Naive thymus-derived CD4-positive, alpha-beta T cell (primary cell): ENCODE results near the gene SLC39A11. TPM values are rescaled to one million over a fixed set of nuclear protein-coding genes. Genes with fewer than 3 reads are reported as not detected.
A peak's percentile ranks its signal among the peaks of the same experiment; 100 is the strongest.

Source experiments
- ATAC-seq: fragments of 150-1000 bp; cut with Tn5 transposase; 2 replicates; pipeline ENCODE4 v1.10.0; 2021; ENCODE audit warnings: mild to moderate bottlenecking, moderate library complexity
- CTCF ChIA-PET: fragments of 350-600 bp; sonication (Branson Sonifier 250); formaldehyde crosslinking; loops from one replicate; lab custom pipeline; 2021; ENCODE audit warnings: antibody characterized with exemption; lab: Charles Lee
- POLR2A ChIA-PET: fragments of 350-600 bp; sonication (Branson Sonifier 250); formaldehyde crosslinking; loops from one replicate; lab custom pipeline; 2021; ENCODE audit warnings: antibody characterized with exemption, inconsistent platforms; lab: Charles Lee
- DNase-seq, 9 donors: peaks; one replicate each; pipeline versions ENCODE4 v3.0.0 to v3.0.0-alpha.2; 2020 to 2022; ENCODE audit warnings: mixed read lengths in 1 of 9
- H3K27ac ChIP-seq: one replicate; pipeline ENCODE4 v1.7.0; 2013; ENCODE audit warnings: mild to moderate bottlenecking, low read depth, low read length, moderate library complexity
- H3K27me3 ChIP-seq, 2 donors: one replicate each; pipeline ENCODE4 v1.7.0; 2013; ENCODE audit warnings: low read length in 2 of 2, mild to moderate bottlenecking in 2 of 2, moderate library complexity in 2 of 2; ENCODE audit not compliant: control insufficient read depth in 2 of 2, insufficient read depth in 2 of 2
- H3K36me3 ChIP-seq, 3 experiments: 1 replicate in 2 of 3; 2 replicates in 1 of 3; pipeline ENCODE4 v1.7.0; 2013; ENCODE audit warnings: low read length in 3 of 3, mild to moderate bottlenecking in 3 of 3, moderate library complexity in 1 of 3; ENCODE audit not compliant: insufficient read depth in 3 of 3, control insufficient read depth in 2 of 3
- H3K4me1 ChIP-seq, 2 donors: one replicate each; pipeline ENCODE4 v1.7.0; 2013; ENCODE audit warnings: low read length in 2 of 2, mild to moderate bottlenecking in 2 of 2, moderate library complexity in 1 of 2; ENCODE audit not compliant: control insufficient read depth in 2 of 2, insufficient read depth in 2 of 2
- H3K4me3 ChIP-seq: 2 replicates; pipeline ENCODE4 v1.7.0; 2013; ENCODE audit warnings: mild to moderate bottlenecking, low read length
- H3K9me3 ChIP-seq, 3 experiments: 1 replicate in 2 of 3; 2 replicates in 1 of 3; pipeline ENCODE4 v1.7.0; 2013; ENCODE audit warnings: low read length in 3 of 3; ENCODE audit not compliant: control insufficient read depth in 2 of 3
- H3K27ac Mint-ChIP-seq, 9 donors: one replicate each; pipeline ENCODE4 v1.8.0; 2020 to 2022; ENCODE audit warnings: mixed read lengths in 9 of 9, mild to moderate bottlenecking in 8 of 9, moderate library complexity in 5 of 9, inconsistent platforms in 2 of 9
- H3K27me3 Mint-ChIP-seq, 5 donors: one replicate each; pipeline ENCODE4 v1.8.0; 2021 to 2022; ENCODE audit warnings: mixed read lengths in 5 of 5, mild to moderate bottlenecking in 1 of 5
- H3K36me3 Mint-ChIP-seq, 5 donors: one replicate each; pipeline ENCODE4 v1.8.0; 2020 to 2022; ENCODE audit warnings: mixed read lengths in 5 of 5, mild to moderate bottlenecking in 3 of 5, inconsistent platforms in 1 of 5
- H3K4me1 Mint-ChIP-seq, 7 donors: one replicate each; pipeline ENCODE4 v1.8.0; 2020 to 2022; ENCODE audit warnings: mixed read lengths in 7 of 7, mild to moderate bottlenecking in 3 of 7, inconsistent platforms in 1 of 7
- H3K4me3 Mint-ChIP-seq, 10 donors: one replicate each; pipeline ENCODE4 v1.8.0; 2020 to 2022; ENCODE audit warnings: mild to moderate bottlenecking in 10 of 10, mixed read lengths in 10 of 10, moderate library complexity in 6 of 10, inconsistent platforms in 2 of 10
- H3K9me3 Mint-ChIP-seq, 11 donors: one replicate each; pipeline ENCODE4 v1.8.0; 2020 to 2022; ENCODE audit warnings: mixed read lengths in 11 of 11, mild to moderate bottlenecking in 4 of 11, inconsistent platforms in 1 of 11, moderate library complexity in 1 of 11
- intact Hi-C, 2 donors: fragments of 100-400 bp; cut with micrococcal nuclease; formaldehyde crosslinking; loops; one replicate each; pipeline ENCODE4 v1.15.1; 2023
- polyA plus RNA-seq, 2 donors: library from polyadenylated mRNA; unstranded; fragments of 300-500 nt; fragmentation: Illumina TruSeq; gene quantifications; one replicate each; pipeline ENCODE4 v1.2.3, GENCODE V29; 2021
- total RNA-seq, 6 experiments: library from RNA in 5 of 6; stranded (reverse) in 5 of 6; gene quantifications; 1 replicate in 5 of 6; 2 replicates in 1 of 6; pipeline ENCODE4 v1.2.3 and lab custom pipeline; 2021 to 2026

Gene SLC39A11
- total and polyA plus RNA-seq, 7 experiments from 2014 or later, result 8.5 to 36.7 (median 19.8) TPM

DNA sequence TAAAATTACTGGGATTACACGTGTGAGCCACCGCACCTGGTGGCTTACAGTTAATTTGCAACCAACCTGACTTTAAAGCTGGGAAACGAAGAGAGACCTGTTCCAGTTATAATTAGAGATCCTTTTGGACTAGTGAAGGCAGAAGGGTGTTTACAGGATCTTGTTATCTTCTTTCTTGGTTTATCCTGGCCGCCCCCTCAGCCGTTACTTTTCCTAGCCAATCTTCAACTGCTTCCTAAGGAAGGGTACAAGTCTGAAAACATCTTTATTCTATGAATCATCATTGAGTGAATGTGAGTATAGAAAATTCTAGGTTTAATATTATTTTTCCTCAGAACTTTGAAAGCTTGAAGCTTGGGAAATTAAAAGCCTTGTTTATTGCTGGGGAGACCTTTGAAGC lies 286.5 kb downstream of the SLC39A11 start:
- Mint-ChIP-seq H3K9me3 (peaks cover 0 to 46% (median 10%) of the 10 kb centered on the region in 11 donors), H3K27ac (no peak overlapping the region), H3K27me3 (no peaks in the 10 kb centered on the region), H3K4me3 (no peak overlapping the region), H3K4me1 (peaks cover 0 to 3% (median 0%) of the 10 kb centered on the region in 7 donors), H3K36me3 (peaks cover under 1 to 70% (median 50%) of the 10 kb centered on the region in 5 donors)
- POLR2A ChIA-PET, result interaction anchor here (0.6 kb wide), 1 partner anchor 89 kb away, joined by 3 read pairs; no protein-coding TSS in a partner anchor
- CTCF ChIA-PET, result interaction anchor here (0.8 kb wide), 1 partner anchor 62 kb away, joined by 3 read pairs; no protein-coding TSS in a partner anchor
- Histone ChIP-seq H3K27ac (no peak overlapping the region), H3K36me3 (no peaks in the 10 kb centered on the region), H3K4me1 (no peaks in the 10 kb centered on the region), H3K4me3 (no peak overlapping the region), H3K27me3 (no peaks in the 10 kb centered on the region), H3K9me3 (peaks cover 0 to 7% (median 0%) of the 10 kb centered on the region in 3 experiments)
- ATAC-seq (no peak), DNase-seq (no peak)
- intact Hi-C loops, result no loop called here

DNA sequence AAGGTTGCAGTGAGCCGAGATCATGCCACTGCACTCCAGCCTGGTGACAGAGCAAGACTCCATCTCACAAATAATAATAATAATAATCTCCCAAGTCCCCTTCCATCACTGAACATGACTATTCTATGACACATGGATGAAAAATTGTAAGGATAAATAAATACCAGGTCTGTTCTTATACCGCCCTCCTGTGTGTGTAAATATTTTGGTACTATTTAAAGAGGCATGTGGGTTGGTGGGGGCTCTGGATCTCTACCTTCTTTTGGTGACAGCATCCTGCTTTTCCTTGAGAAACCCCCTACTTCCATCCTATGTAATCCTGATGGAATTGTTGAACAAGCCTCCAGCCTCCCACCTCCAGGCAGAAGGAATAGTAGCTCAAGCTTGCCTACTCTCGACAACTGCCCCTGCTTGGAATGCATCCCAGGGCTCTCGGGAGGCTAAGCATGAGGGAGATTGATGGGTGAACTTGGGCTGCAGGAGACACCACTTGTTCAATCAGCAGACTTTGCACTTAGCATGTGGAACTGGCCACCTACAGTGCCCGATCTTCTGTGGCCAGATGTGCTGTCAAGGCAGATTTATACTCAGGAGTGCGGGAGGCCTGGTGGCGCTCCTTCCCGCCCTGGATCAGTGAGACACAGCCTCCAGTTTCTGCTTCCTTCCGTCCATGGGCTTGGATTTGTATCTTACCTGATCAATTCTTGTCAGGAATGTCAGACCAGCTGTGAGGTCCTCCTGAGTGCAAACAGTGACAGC lies 287.4 kb downstream of the SLC39A11 start:
- Mint-ChIP-seq H3K4me1 (peaks cover 0 to 3% (median 0%) of the 10 kb centered on the region in 7 donors), H3K4me3 (no peak overlapping the region), H3K36me3 (peaks cover 4 to 73% (median 54%) of the 10 kb centered on the region in 5 donors), H3K27me3 (no peaks in the 10 kb centered on the region), H3K27ac (no peak overlapping the region), H3K9me3 (peaks cover 0 to 52% (median 16%) of the 10 kb centered on the region in 11 donors)
- intact Hi-C loops, result no loop called here
- ATAC-seq (no peak), DNase-seq (no peak)
- ChIA-PET POLR2A (no interaction called here), CTCF (no interaction called here)
- H3K4me3 ChIP-seq, result no peak overlapping the region
- no peaks in the 10 kb centered on the region for H3K4me1 ChIP-seq
- no peaks in the 10 kb centered on the region for H3K36me3 ChIP-seq
- H3K27me3 ChIP-seq, result no peaks in the 10 kb centered on the region
- no peak overlapping the region for H3K27ac ChIP-seq
- peaks cover 0 to 15% (median 0%) of the 10 kb centered on the region in 3 experiments for H3K9me3 ChIP-seq

DNA sequence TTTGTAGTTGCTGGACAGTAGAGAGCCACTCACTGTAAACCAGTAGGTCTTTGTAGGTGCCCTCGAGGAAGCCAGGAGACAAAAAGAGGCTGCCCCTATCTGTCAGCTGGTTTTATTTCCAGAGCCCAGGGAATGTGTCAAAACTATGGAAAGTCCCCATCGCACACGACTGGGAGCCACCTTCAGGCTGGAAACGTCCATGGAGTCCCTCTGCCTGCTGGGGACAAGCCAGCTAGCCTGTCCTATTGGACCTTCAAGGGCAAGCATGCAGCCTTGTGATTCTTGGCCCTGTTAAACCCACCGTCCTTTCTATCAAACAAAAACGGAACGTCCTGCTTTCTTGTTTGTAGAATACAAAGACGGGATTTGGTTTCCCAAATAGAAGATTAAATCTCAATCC lies 289.8 kb downstream of the SLC39A11 start:
- intact Hi-C loops, result no loop called here
- ATAC-seq (no peak), DNase-seq (no peak)
- Histone ChIP-seq H3K27ac (no peak overlapping the region), H3K36me3 (no peaks in the 10 kb centered on the region), H3K27me3 (no peaks in the 10 kb centered on the region), H3K9me3 (peaks cover 0 to 15% (median 0%) of the 10 kb centered on the region in 3 experiments), H3K4me3 (no peak overlapping the region), H3K4me1 (no peaks in the 10 kb centered on the region)
- H3K36me3 Mint-ChIP-seq, result peaks cover 13 to 74% (median 57%) of the 10 kb centered on the region in 5 donors
- H3K9me3 Mint-ChIP-seq, result peaks cover 8 to 66% (median 33%) of the 10 kb centered on the region in 11 donors
- ChIA-PET POLR2A (no interaction called here), CTCF (no interaction called here)
- no peak overlapping the region for H3K27ac Mint-ChIP-seq
- H3K4me3 Mint-ChIP-seq, result no peak overlapping the region
- no peaks in the 10 kb centered on the region for H3K27me3 Mint-ChIP-seq
- H3K4me1 Mint-ChIP-seq, result peaks cover 0 to 3% (median 0%) of the 10 kb centered on the region in 7 donors

DNA sequence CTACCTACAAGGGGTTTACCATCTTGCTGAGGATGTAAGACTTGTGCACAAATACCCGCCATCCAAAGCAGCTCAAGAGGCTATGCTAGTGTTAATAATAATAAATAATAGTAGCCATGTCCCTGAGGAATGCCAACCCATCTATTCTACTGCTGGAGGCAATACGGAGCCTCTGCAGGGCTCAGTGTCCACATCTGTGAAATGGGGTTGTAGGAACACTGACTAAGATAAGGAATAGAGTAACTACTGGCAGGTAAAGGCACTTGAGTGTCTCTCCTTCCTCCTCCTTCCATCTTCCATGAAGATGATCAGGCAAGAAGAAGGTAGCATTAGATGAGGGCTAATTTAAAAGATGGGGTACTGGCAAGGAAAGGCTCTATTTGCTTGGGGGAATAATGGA lies 295.3 kb downstream of the SLC39A11 start:
- Histone ChIP-seq H3K27me3 (no peaks in the 10 kb centered on the region), H3K27ac (no peak overlapping the region), H3K4me1 (no peaks in the 10 kb centered on the region), H3K36me3 (peaks cover 0 to 12% (median 0%) of the 10 kb centered on the region in 3 experiments), H3K4me3 (no peak overlapping the region), H3K9me3 (peaks cover 0 to 38% (median 0%) of the 10 kb centered on the region in 3 experiments)
- ATAC-seq (no peak), DNase-seq (no peak)
- intact Hi-C loops, result no loop called here
- Mint-ChIP-seq H3K4me1 (no peaks in the 10 kb centered on the region), H3K4me3 (no peak overlapping the region), H3K9me3 (peaks cover 16 to 98% (median 47%) of the 10 kb centered on the region in 11 donors), H3K36me3 (peaks cover 24 to 90% (median 82%) of the 10 kb centered on the region in 5 donors), H3K27me3 (no peaks in the 10 kb centered on the region), H3K27ac (peak overlapping the region in 1 of 9 donors; percentile 50)
- ChIA-PET POLR2A (no interaction called here), CTCF (no interaction called here)

DNA sequence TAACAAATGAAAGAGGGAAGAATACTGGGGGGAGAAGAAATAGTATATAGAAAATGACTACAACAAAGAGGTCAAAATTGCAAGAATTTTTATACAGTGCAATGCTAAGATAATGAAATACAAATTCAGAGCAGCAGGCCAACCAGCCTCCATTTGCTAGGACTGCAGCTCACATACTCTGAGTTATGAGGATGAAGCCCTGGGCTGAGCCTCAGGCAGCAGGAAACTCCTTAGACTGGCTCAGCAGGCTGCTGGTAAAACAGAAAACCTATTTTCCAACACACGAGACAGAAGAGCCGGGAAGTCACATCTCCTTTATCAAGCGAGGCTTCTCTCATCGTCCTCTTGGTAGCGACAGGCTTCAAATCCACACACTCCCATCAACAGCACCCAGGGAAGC lies 296.5 kb downstream of the SLC39A11 start:
- H3K9me3 ChIP-seq, result peaks cover 0 to 34% (median 0%) of the 10 kb centered on the region in 3 experiments
- no peaks in the 10 kb centered on the region for H3K27me3 ChIP-seq
- Mint-ChIP-seq H3K4me3 (no peak overlapping the region), H3K27ac (no peak overlapping the region), H3K27me3 (no peaks in the 10 kb centered on the region), H3K9me3 (peaks cover 16 to 98% (median 51%) of the 10 kb centered on the region in 11 donors), H3K4me1 (no peaks in the 10 kb centered on the region), H3K36me3 (peaks cover 29 to 94% (median 88%) of the 10 kb centered on the region in 5 donors)
- ChIA-PET POLR2A (no interaction called here), CTCF (no interaction called here)
- intact Hi-C loops, result no loop called here
- DNase-seq, result no peak
- peaks cover 0 to 13% (median 0%) of the 10 kb centered on the region in 3 experiments for H3K36me3 ChIP-seq
- H3K4me3 ChIP-seq, result no peak overlapping the region
- H3K27ac ChIP-seq, result no peak overlapping the region
- no peaks in the 10 kb centered on the region for H3K4me1 ChIP-seq
- no peak for ATAC-seq

DNA sequence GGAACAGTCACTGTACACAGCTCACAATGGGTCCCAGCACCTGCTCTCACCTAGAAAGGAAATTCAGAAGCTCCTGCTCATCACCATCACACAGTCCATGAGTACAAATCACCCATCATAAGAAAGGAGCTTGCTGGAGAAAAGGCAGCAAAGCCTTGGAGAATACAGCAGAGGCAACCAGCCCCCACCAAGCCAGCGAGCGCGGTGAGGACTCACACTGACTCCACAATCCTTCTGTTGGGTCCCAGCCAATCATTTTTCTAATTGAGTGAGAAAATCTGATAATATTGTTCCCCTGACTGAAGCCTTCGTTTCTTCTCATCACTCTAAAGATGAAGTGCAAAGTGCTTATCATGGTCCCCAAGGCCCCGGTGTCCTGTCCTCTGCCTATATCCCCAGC lies 298.3 kb downstream of the SLC39A11 start:
- CTCF ChIA-PET, result no interaction called here
- intact Hi-C loops, result no loop called here
- Histone ChIP-seq H3K27me3 (no peaks in the 10 kb centered on the region), H3K27ac (no peak overlapping the region), H3K4me3 (no peak overlapping the region), H3K4me1 (no peaks in the 10 kb centered on the region), H3K9me3 (peaks cover 0 to 26% (median 0%) of the 10 kb centered on the region in 3 experiments), H3K36me3 (peaks cover 0 to 13% (median 0%) of the 10 kb centered on the region in 3 experiments)
- ATAC-seq (no peak), DNase-seq (no peak)
- Mint-ChIP-seq H3K4me3 (no peak overlapping the region), H3K9me3 (peaks cover 11 to 85% (median 46%) of the 10 kb centered on the region in 11 donors), H3K4me1 (no peaks in the 10 kb centered on the region), H3K27ac (no peak overlapping the region), H3K36me3 (peaks cover 30 to 92% (median 85%) of the 10 kb centered on the region in 5 donors), H3K27me3 (no peaks in the 10 kb centered on the region)
- POLR2A ChIA-PET, result no interaction called here
